ENCODE results near the gene CPEB1. TPM values are rescaled to one million over a fixed set of nuclear protein-coding genes. Genes with fewer than 3 reads are reported as not detected.
"Not testable (repeated sequence)": the region's sequence is repeated elsewhere in the genome, so short reads cannot be mapped to it uniquely, and the experiment has no call there.

Gene CPEB1
- polyA plus RNA-seq, 4 donors = 0.91 to 2.7 (median 2.0) TPM

DNA sequence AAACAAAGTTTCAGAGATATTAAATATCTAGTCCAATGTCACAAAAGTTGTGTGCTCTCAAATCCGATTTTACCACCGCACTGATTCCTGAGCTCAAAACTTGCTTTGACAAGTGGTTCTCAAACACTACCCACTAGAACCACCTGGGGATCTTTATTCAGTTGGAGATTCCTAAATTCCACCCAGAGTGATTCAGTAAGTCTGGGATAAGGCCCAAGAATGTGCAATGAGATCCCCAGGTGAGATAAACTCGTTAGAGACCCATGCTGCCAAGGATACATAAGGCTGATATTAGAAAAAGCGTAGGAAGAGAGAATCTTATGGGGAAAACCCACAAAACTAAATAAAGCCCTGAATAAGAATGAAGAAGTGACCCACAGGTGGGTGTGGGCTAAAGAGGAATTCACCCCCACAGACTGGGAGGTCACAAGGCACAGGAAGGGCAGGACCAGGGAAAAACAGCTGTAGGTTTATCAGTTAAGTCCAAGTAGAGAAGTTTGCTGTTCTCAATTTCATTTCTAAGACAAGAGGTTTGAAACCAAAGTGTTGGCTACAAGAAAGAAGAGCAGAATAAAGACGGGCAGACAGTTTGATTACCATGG is 95.4 kb downstream of the CPEB1 start:
- no peak for DNase-seq (ENCODE audit: low read depth in 4 of 4, low spot score in 3 of 4)

DNA sequence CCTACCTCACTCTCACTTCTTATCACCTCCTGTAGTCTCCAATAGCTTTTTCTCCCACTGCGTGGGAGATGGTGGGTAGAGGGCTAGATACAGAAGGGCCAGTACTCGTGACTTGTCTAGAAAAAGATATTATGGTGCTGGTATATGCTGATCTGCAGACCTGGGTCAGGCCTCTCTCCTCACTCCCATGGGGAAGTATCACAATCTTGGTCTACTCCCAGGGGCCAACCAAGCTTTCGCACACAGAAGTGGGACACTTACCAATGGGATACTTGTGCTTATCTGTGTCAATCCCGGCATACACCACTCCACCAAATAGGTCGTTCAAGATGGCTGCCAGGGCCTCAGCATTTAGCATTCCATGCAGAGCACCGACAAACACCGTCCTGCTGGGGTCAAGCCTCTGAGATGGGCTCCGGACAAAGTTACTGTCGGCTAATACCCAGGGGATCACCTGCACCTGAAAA is 97.9 kb downstream of the CPEB1 start:
- no peak for DNase-seq (ENCODE audit: low read depth in 4 of 4, low spot score in 3 of 4)

GRCh38 chr15:82548700-82549099 is 98.5 kb downstream of the CPEB1 start:
- no peak for DNase-seq (ENCODE audit: low read depth in 4 of 4, low spot score in 3 of 4)

DNA sequence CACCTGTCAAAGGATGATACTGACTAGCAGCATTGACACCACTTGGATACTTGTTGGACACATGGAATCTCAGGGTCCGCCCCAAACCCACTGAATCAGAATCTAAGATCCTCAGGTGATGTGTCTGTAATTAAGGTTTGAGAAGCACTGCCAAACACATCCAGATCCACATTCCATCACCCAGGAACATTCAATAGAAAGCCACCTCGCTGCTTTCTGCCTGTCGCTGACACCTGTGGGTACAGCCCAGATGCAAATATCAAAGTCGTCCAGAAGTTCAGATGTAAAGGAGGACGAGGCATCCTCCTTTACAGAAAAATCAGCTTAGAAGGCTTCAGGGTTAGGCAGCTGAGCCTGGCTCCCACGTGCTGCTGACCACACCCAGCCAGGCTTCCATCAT is 101.7 kb downstream of the CPEB1 start:
- no peak for DNase-seq (ENCODE audit: low read depth in 4 of 4, low spot score in 3 of 4)

DNA sequence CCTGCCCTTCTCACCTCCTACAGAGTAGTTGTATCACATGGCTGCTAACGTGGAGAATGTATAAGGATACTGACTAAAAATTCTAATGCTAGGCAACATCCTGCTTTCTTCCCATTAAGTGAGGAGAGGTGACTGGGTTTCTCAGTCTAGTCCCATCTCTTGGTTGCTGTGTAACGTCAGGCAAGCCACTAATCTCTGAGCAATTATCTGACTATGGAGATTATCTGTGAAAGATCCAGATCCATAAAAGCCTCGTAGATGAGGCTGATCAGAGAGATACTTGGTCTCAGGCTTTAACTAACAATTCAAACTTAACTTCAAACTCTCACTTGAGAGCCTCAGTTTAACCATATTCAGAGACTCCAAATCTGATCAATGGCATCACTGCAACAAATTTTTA is 102.2 kb downstream of the CPEB1 start:
- DNase-seq (ENCODE audit: low read depth in 4 of 4, low spot score in 3 of 4) = no peak

DNA sequence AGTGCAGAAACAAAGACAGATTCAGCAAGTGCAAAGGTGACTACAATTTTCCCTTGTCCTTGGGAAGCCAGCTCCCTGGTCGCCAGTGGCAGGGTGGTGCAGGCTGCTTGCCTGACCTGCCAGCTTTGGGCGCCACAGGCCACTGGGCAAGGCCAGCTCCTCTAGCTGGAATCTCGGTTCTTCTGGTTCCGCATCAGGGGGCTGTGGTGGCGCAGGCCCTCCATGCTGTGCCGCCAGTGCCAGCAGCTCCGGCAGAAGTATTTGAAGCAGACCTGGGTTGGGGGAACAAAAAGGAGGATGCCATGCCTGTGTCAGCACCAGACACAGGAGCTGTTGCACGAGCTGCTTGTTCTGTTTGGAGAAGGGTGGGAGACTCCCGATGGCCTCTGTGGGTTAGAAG is 102.7 kb downstream of the CPEB1 start:
- DNase-seq (ENCODE audit: low read depth in 4 of 4, low spot score in 3 of 4) = no peak

DNA sequence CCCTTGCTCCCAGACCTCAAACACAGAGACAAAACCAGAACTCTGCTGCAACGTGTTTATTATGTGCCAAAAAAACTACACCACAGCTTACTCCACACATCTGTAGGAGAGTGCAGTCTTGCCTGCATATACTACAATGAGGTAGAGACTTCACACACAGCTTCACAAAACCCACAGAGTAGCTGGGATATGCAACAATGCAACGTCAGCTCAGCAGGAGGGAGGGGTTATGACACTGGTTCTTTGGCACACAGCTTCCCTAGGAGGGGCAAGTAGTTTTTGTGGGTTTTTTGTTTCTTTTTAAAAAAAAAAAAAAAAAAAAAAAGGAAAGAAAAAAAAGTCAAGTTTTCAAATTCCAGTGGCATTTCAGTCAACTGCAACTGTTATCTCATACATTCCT is 104.0 kb downstream of the CPEB1 start:
- DNase-seq (ENCODE audit: low read depth in 4 of 4, low spot score in 3 of 4) = peak in 1 of 4 donors; percentile 2

DNA sequence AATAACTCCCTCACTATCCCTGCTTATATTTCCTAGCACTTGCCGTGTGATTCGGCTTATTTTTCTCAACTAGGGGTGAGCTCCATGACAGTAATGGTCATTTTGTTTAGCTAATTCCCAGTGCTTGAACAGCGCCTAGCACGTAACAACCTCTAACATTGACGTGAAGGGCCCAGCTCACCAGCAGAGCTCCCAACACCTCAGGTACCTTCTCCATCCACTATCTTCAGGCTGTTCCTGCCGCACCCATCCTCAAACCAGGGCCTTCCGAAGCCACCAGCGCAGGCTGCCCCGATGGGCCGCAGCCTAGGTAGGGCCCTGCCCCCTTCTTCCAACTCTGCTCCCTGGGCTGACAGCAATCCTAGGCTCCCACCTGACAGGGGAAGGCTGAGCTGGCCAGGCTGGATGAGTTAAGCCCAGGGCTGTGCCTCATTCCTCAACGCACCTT is 106.2 kb downstream of the CPEB1 start:
- peak in 3 of 4 donors; percentile 3 to 29 (median 10) for DNase-seq (ENCODE audit: low read depth in 4 of 4, low spot score in 3 of 4)

GRCh38 chr15:82540055-82540983 is 106.8 kb downstream of the CPEB1 start, which contains the start of gene RPS17:
Gene RPS17, minus strand, starts transcription at chr15:82540457. Its CDS starts 29 bp downstream, at chr15:82540428.
- peak; percentile 89 to 95 (median 92) for DNase-seq (ENCODE audit: low read depth in 4 of 4, low spot score in 3 of 4)

DNA sequence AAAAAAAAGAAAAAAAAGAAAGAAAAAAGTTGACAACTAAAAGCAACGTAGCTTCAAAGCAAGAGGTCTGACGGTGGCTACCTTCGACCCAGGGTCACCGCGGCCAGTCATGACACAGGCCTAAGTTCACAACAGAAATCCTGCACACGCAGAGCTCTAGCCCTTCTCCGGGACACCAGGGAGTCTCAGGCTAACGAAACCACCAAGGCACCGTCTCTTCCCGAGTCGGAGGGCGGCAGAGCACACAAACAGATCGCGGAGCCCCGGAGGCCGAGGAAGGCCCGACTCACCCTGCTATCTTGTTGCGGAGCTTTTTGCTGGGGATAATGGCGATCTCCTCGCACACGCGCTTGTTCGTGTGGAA is 107.5 kb downstream of the CPEB1 start:
- DNase-seq (ENCODE audit: low read depth in 4 of 4, low spot score in 3 of 4) = peak in 2 of 4 donors; percentile 3 to 12

- DNase-seq (ENCODE audit: low read depth in 4 of 4, low spot score in 3 of 4) = no peak
These were observed 108.0 kb downstream of the CPEB1 start for GRCh38 chr15:82538961-82539690.

GRCh38 chr15:82537351-82537908 is 109.7 kb downstream of the CPEB1 start:
- no peak for DNase-seq (ENCODE audit: low read depth in 4 of 4, low spot score in 3 of 4)

DNA sequence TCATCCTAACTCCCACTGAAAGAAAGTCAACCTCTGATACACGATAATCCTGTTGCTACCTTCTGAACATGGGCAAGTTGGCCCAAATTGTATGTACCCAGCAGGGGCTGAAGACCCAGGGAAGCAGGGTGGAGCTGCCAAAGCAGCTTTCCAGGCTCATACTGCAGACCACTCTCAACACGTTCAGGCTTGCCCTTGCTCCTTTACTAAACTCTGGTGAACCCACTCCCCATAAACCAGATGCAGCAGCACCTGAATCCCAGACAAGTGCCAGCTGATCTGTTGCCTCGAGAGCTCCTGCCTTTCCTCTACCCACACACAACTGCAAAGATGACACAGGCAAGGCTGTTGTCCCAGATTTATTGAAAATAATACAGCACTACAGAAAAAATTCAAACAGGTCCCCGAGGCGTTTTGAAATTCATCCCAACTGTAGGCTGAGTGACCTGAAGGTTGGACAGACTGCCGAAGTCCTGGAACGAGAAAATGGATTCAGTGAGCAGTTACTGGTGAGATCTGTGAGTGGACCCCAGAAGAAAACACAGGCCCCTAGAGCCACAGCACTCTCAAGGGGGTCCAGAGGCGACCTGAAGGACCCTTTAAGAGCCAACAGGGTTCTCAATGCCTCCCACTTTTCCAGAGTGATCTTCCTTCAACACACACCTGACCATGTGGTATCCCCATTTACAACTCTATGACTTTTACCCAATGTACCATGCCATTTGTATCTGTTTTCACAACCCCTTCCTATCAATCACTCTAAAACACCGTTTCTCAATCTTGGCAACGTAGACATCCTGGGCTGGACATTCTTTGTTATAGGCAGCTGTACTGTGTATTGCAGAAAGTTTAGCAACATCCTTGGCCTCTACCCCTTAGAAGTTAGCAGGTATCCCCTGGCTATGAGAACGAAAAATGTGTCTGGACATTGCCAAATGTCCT is 110.5 kb downstream of the CPEB1 start:
- DNase-seq (ENCODE audit: low read depth in 4 of 4, low spot score in 3 of 4) = no peak

DNA sequence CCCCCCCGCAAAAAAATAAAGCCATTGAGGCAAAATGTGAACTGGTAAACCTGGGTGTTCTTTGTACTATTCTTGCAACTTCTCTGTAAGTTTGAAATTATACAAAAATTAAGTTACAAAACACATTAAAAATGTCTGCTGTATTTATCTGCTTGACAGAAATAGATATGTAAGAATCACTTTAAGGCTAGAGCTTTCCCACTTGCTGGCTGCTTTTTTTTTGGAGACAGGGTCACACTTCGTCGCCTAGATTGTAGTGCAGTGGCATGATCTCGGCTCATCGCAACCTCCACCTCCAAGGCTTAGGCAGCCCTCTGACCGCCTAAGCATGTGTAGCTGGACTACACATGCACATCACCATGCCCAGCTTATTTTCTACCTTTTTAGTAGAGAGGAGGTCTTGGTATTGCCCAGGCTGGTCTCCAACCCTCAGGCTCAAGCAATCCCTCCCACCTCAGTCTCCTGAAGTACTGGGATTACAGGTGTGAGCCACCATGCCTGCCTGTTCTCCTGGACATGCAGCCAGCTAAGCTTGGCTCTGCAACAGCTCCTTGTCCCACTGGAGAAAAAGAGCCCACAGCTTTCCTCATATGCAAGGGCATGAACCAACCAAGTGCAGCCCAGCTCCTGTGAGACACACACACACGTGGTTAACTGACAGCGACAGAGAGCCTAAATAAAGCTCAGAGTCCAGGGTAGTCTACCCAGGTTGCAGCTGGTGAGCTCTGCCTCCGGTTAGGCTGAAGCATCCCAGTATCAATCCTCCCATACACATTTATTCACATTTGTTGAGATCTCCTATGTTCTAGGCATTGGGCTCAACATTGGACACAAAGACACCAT is 111.4 kb downstream of the CPEB1 start:
- DNase-seq (ENCODE audit: low read depth in 4 of 4, low spot score in 3 of 4) = no peak

GRCh38 chr15:82535151-82535550 is 112.0 kb downstream of the CPEB1 start:
- not testable (repeated sequence) for DNase-seq (ENCODE audit: low read depth in 4 of 4, low spot score in 3 of 4)

- DNase-seq (ENCODE audit: low read depth in 4 of 4, low spot score in 3 of 4) = not testable (repeated sequence)
These were observed 112.7 kb downstream of the CPEB1 start for GRCh38 chr15:82534457-82534861.

DNA sequence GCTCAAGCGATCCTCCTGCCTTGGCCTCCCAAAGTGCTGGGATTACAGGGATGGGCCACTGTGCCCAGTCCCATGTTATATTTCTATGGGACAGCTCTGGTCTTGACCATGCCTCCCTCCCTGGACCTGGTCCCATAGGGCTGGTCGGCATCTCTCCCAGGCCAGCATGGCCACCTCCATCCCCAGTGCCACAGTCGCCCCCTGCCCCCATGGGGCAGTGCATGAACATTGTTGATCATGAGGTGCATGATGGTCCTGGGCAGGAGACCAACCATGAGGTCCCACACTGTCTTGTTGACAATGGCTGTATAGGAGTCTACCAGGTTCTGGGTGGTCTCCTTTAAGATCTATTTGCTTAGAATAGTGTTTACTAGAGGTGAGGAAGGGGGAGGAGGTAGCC is 113.4 kb downstream of the CPEB1 start:
- no peak for DNase-seq (ENCODE audit: low read depth in 4 of 4, low spot score in 3 of 4)

DNA sequence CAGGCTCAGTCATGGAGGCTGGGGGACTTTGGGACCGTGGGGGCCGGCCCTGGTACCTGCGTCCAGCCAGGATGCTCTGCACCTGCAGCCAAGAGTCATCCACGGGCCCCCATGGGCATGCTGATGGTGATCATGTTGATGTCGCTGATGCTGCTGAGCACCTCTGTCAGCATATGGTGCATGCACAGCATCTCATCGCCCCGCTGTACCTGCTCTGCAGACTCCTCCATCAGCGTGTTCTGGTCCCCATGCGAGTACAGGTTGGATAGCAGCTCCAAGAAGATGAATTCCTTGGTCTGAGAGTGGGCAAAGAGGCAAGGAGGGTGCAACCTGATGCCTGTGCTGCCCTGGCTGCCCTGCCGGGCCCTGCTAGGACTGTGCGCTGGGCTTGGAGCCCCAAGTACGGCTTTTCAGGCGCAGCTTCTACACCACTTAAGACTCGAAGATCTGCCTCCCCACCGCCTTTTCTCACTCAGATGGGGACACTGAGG is 114.1 kb downstream of the CPEB1 start:
- DNase-seq (ENCODE audit: low read depth in 4 of 4, low spot score in 3 of 4) = no peak
